Thoracic aorta (tissue), 2 donors: ENCODE measurements around the gene IRF1. TPM values are rescaled to one million over a fixed set of nuclear protein-coding genes. Genes with fewer than 3 reads are reported as not detected.

Source experiments
- ATAC-seq: fragments of 150-250 bp; one replicate; pipeline ENCODE4 v1.8.0; 2017; ENCODE audit warnings: low read depth; ENCODE audit not compliant: insufficient number of reproducible peaks, low FRiP score
- DNase-seq: peaks from one replicate; pipeline ENCODE4 v3.0.0-alpha.2; 2020; ENCODE audit warnings: low spot score
- H3K27ac ChIP-seq, 2 donors: fragments of 200-600 bp; sonication (generic); 1 replicate in 1 of 2; 2 replicates in 1 of 2; pipeline ENCODE4 v1.5.1; 2016; ENCODE audit warnings: mild to moderate bottlenecking in 2 of 2, moderate library complexity in 2 of 2
- H3K27me3 ChIP-seq: fragments of 200-600 bp; sonication (generic); replicated peaks from 2 replicates; pipeline ENCODE4 v1.6.0; 2016; ENCODE audit warnings: mild to moderate bottlenecking; ENCODE audit not compliant: insufficient read depth
- H3K36me3 ChIP-seq: fragments of 200-600 bp; sonication (generic); one replicate; pipeline ENCODE4 v1.5.1; 2016
- H3K4me1 ChIP-seq, 2 donors: fragments of 200-600 bp; sonication (generic); 1 replicate in 1 of 2; 2 replicates in 1 of 2; pipeline versions ENCODE4 v1.5.1 to v1.6.0; 2016; ENCODE audit warnings: low read depth in 2 of 2, mild to moderate bottlenecking in 1 of 2; ENCODE audit not compliant: control insufficient read depth in 1 of 2
- H3K4me3 ChIP-seq: fragments of 200-600 bp; sonication (generic); 2 replicates; pipeline ENCODE4 v1.5.1; 2016; ENCODE audit warnings: mild to moderate bottlenecking
- H3K9me3 ChIP-seq: fragments of 200-600 bp; sonication (generic); 2 replicates; pipeline ENCODE4 v1.5.1; 2016
- CTCF ChIP-seq: fragments of 200-600 bp; sonication (generic); IDR thresholded peaks from one replicate; pipeline ENCODE4 v1.5.1; 2019; ENCODE audit warnings: antibody characterized with exemption
- total RNA-seq, 2 donors: library from RNA; depleted of rRNA; stranded (reverse); fragments of >200 nt; gene quantifications; one replicate each; pipeline versions ENCODE4 v1.1.0 to v1.2.3, GENCODE V29; 2016

The IRF1 gene
- total RNA-seq, 2 donors from 2014 or later: 31.3 to 57.7 TPM

DNA sequence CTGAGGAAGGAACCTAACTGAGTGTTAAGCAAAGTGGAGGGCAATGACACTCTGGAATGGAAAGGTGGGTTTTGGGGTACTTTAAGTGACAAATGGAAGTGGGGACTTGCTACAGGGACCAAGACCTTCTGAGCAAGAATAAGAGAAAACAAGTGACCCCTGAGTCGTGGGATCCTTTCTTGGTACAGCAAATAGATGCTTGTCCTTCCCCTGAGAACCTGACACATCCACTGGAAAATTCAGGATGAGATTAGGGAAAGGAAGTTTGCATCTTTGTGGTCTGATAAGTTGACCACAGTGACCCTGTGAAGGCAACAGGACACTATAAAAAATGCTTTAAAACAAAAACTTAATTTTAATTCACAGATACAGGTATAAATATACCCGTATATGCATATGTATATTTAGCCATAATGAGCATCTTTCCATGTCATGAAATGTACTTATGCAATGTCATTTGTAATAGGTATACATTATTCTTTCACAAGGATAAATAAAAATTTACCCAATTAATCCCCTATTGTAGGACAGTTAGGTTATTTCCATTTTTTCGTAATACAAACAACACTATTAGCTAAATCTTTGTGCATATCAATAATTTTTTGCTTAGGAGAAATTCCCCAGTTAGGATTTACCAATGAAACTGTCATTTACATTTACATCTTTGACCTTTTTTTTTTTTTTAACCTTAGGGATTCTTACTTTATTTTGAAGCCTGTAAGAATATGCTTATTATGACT, 2.0 kb upstream of the IRF1 start:
- Histone ChIP-seq H3K36me3 (no peaks in the 10 kb centered on the region), H3K9me3 (no peaks in the 10 kb centered on the region), H3K4me3 (no peak overlapping the region), H3K27me3 (no peaks in the 10 kb centered on the region), H3K4me1 (peaks cover 31 to 58% of the 10 kb centered on the region in 2 donors), H3K27ac (no peak overlapping the region)
- TF ChIP-seq CTCF: no peak
- DNase-seq: no peak
- ATAC-seq: no peak

GRCh38 chr5:132491368-132492364, 1.1 kb upstream of the IRF1 start:
- no peak for DNase-seq
- ATAC-seq: no peak
- Histone ChIP-seq H3K9me3 (no peaks in the 10 kb centered on the region), H3K4me1 (peaks cover 28 to 60% of the 10 kb centered on the region in 2 donors), H3K4me3 (peak overlapping the region; percentile 94), H3K27me3 (no peaks in the 10 kb centered on the region), H3K36me3 (peaks cover 3% of the 10 kb centered on the region), H3K27ac (peak overlapping the region; percentile 94 to 95)
- no peak for TF ChIP-seq CTCF

- Histone ChIP-seq H3K36me3 (peaks cover 12% of the 10 kb centered on the region), H3K4me1 (peaks cover 25 to 49% of the 10 kb centered on the region in 2 donors), H3K27ac (peak overlapping the region; percentile 88 to 95), H3K4me3 (peak overlapping the region; percentile 94), H3K9me3 (no peaks in the 10 kb centered on the region), H3K27me3 (no peaks in the 10 kb centered on the region)
- TF ChIP-seq CTCF: no peak
- ATAC-seq (peak; percentile 7), DNase-seq (no peak)
These were observed 596 bp downstream of the IRF1 start for GRCh38 chr5:132489871-132490483.

- H3K4me3 ChIP-seq: peak overlapping the region; percentile 94
- no peak overlapping the region for H3K27ac ChIP-seq
- H3K9me3 ChIP-seq: no peaks in the 10 kb centered on the region
- H3K36me3 ChIP-seq: peaks cover 15% of the 10 kb centered on the region
- peaks cover 24 to 44% of the 10 kb centered on the region in 2 donors for H3K4me1 ChIP-seq
- no peak for TF ChIP-seq CTCF
- DNase-seq (no peak), ATAC-seq (no peak)
- H3K27me3 ChIP-seq: no peaks in the 10 kb centered on the region
These were observed 1.4 kb downstream of the IRF1 start for GRCh38 chr5:132489051-132489770.
